ENCODE results near the gene COL27A1.

The COL27A1 gene

DNA sequence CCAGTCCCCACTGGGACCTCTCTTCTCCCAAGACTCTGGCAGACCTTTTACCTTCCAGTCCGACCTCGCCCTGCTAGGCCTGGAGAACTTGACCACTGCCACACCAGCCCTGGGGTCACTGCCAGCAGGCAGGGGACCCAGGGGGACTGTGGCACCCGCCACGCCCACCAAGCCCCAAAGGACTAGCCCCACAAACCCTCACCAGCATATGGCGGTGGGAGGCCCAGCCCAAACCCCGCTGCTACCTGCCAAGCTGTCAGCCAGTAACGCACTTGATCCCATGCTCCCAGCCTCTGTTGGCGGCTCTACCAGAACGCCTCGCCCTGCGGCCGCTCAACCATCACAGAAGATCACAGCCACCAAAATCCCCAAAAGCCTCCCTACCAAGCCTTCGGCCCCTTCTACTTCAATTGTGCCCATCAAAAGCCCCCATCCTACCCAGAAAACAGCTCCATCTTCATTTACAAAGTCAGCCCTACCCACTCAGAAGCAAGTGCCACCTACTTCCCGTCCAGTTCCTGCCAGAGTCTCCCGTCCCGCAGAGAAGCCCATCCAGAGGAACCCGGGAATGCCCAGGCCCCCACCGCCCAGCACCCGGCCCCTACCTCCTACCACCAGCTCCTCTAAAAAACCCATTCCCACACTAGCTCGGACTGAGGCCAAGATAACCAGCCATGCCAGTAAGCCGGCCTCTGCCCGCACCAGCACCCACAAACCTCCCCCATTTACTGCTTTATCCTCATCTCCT is 13.1 kb downstream of the COL27A1 start:
- Histone ChIP-seq H3K27ac (no peak overlapping the region), H3K4me1 (ENCODE audit: control insufficient read depth in 1 of 2, insufficient read depth in 1 of 2, low read depth in 1 of 2, low read length in 1 of 2) (no peaks in the 10 kb centered on the region), H3K9me3 (no peaks in the 10 kb centered on the region), H3K4me3 (ENCODE audit: low read depth in 1 of 2, low read length in 1 of 2) (no peak overlapping the region), H3K36me3 (no peaks in the 10 kb centered on the region), H3K27me3 (peaks cover 16% of the 10 kb centered on the region)
- TF ChIP-seq, protein P1, sequence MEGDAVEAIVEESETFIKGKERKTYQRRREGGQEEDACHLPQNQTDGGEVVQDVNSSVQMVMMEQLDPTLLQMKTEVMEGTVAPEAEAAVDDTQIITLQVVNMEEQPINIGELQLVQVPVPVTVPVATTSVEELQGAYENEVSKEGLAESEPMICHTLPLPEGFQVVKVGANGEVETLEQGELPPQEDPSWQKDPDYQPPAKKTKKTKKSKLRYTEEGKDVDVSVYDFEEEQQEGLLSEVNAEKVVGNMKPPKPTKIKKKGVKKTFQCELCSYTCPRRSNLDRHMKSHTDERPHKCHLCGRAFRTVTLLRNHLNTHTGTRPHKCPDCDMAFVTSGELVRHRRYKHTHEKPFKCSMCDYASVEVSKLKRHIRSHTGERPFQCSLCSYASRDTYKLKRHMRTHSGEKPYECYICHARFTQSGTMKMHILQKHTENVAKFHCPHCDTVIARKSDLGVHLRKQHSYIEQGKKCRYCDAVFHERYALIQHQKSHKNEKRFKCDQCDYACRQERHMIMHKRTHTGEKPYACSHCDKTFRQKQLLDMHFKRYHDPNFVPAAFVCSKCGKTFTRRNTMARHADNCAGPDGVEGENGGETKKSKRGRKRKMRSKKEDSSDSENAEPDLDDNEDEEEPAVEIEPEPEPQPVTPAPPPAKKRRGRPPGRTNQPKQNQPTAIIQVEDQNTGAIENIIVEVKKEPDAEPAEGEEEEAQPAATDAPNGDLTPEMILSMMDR (IDR thresholded peaks at IDR 0.05), result no peak

DNA sequence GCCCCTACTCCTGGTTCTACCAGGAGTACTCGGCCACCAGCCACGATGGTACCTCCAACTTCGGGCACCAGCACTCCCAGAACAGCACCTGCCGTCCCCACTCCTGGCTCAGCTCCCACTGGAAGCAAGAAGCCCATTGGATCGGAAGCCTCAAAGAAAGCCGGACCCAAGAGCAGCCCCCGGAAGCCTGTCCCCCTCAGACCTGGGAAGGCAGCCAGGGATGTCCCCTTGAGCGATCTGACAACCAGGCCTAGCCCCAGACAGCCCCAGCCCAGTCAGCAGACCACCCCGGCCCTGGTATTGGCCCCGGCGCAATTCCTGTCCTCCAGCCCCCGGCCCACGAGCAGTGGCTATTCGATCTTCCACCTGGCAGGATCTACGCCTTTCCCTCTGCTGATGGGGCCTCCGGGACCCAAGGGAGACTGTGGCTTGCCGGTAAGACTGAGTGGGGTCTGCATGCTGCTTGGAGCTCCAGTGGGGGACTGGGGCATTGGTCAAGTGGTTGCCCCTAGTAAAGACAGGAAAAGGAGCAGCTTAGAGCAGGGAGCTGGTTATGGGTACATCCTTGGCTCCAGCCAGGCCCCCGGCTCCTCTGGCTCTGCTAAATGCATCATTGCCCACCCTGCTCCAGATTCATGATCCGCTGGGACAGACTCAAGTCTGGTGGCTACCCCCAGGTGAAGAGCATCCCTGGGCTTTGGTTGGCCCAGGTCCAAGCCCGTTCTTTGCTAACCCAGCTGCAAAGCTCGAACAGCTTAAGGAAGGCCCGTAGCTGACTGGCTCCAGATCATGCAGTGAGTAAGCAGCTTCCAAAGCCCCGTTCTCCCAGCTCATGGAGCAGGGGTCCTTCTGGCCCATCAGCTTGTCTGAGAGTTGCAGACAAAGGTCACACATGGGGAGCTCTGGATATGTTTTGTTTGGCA is 14.0 kb downstream of the COL27A1 start:
- Histone ChIP-seq H3K27ac (no peak overlapping the region), H3K36me3 (no peaks in the 10 kb centered on the region), H3K27me3 (peaks cover 8% of the 10 kb centered on the region), H3K4me1 (ENCODE audit: control insufficient read depth in 1 of 2, insufficient read depth in 1 of 2, low read depth in 1 of 2, low read length in 1 of 2) (no peaks in the 10 kb centered on the region), H3K4me3 (ENCODE audit: low read depth in 1 of 2, low read length in 1 of 2) (no peak overlapping the region), H3K9me3 (no peaks in the 10 kb centered on the region)
- TF ChIP-seq, protein P1 (IDR thresholded peaks at IDR 0.05), result no peak

DNA sequence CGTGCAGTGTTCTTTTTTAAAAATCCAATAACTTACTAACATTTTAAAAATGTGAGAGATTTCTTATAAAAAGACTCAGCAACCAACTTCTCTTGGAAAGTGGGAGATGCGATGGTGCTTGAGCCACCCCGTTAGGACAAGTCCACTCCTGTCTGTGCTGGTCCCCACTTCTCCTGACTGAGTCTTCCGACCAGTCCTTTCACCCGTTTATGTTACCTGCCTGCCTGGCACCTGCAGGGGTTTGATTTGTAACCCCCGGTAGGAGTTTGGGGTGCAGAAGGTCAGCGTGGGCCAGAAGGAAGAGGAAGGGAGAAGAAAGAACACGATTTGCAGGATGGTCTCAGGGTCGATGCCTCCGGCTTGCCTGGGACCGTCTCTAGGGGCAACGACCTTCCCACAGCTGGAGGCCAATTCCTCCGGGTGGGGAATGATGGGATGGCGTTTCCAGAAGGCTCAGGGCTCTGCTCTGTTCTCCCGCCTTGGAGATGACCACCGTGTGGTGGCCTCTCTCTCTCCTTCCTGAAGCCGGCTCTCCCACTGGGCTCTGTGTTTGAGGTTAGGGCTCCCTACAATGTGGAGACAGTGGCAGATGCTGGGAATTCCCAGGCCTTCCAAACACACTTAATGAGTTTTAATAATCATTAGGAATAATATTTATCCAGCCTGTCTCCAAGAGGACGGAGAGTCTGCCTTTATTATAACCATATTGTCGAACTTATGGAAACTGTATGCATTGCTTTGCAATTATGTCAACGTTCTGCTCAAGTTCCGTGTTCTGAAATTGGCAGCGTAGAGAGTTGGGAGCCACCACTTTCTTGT is 14.8 kb downstream of the COL27A1 start:
- TF ChIP-seq, protein P1 (IDR thresholded peaks at IDR 0.05), result no peak
- Histone ChIP-seq H3K9me3 (no peaks in the 10 kb centered on the region), H3K4me3 (ENCODE audit: low read depth in 1 of 2, low read length in 1 of 2) (no peak overlapping the region), H3K36me3 (no peaks in the 10 kb centered on the region), H3K27ac (no peak overlapping the region), H3K27me3 (no peaks in the 10 kb centered on the region), H3K4me1 (ENCODE audit: control insufficient read depth in 1 of 2, insufficient read depth in 1 of 2, low read depth in 1 of 2, low read length in 1 of 2) (no peaks in the 10 kb centered on the region)

DNA sequence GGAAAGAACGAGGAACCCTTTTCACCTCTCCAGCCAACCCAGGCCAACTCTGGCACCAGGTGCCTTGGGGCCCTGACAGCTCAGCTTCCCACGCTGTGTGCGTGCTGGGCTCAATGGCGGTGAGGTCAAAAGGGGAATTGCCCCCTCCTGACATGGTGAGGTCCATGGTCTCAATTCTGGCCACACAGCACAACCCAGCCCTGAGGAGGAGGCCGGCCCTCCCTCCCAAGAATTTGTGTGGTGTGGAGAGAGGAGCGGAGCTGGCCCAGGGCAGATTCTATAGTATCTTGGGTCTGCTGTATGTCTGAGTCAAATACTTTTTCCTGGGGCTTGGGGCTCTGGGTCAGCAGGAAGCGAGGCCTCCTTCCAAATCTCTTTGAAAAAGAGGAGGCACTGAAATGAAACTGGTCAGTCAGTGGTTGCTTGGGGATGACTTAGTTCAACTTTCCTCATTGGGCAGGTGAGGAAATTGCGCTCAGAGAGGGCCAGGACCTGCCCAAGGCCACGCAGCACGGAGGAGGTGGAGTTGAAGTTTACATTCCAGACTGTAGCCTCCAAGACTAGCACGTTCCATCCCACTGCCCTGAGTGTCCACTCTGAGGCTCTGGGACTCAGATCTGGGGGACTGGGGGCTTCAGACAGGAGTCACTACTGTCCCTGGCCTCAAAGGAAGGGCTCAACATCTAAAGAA is 15.6 kb downstream of the COL27A1 start:
- Histone ChIP-seq H3K4me3 (ENCODE audit: low read depth in 1 of 2, low read length in 1 of 2) (no peak overlapping the region), H3K27ac (no peak overlapping the region), H3K27me3 (no peaks in the 10 kb centered on the region), H3K9me3 (no peaks in the 10 kb centered on the region), H3K36me3 (no peaks in the 10 kb centered on the region), H3K4me1 (ENCODE audit: control insufficient read depth in 1 of 2, insufficient read depth in 1 of 2, low read depth in 1 of 2, low read length in 1 of 2) (no peaks in the 10 kb centered on the region)
- TF ChIP-seq, protein P1 (IDR thresholded peaks at IDR 0.05), result no peak

DNA sequence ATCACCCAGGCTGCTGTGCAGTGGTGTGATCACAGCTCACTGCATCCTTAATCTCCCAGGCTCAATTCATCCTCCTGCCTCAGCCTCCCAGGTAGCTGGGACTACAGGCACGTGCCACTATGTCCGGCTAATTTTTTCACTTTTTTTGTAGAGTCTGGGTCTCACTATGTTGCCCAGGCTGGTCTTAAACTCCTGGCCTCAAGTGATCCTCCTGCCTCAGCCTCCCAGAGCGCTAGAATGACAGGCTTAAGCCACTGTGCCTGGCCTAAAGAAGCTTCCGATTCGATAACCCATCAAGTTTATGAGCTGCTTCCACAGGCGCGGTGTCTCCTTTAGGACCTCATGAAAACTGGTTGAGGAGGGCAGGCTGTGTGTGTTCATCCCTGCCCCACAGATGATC is 16.2 kb downstream of the COL27A1 start:
- TF ChIP-seq, protein P1 (IDR thresholded peaks at IDR 0.05), result no peak
- no peak overlapping the region for H3K4me3 ChIP-seq (ENCODE audit: low read depth in 1 of 2, low read length in 1 of 2)
- no peaks in the 10 kb centered on the region for H3K36me3 ChIP-seq
- no peaks in the 10 kb centered on the region for H3K9me3 ChIP-seq
- no peak overlapping the region for H3K27ac ChIP-seq
- H3K4me1 ChIP-seq (ENCODE audit: control insufficient read depth in 1 of 2, insufficient read depth in 1 of 2, low read depth in 1 of 2, low read length in 1 of 2), result no peaks in the 10 kb centered on the region
- H3K27me3 ChIP-seq, result peaks cover under 1% of the 10 kb centered on the region

All from neutrophil (primary cell).